Measurements from ENCODE around the gene C8B.

- TF ChIP-seq POLR2AphosphoS5 (IDR thresholded peaks at IDR 0.05) (no peak), CTCF (IDR thresholded peaks at IDR 0.05) (no peak), POLR2A (IDR thresholded peaks at IDR 0.05) (no peak)
These were observed 40.6 kb downstream of the C8B start for GRCh38 chr1:56925193-56925592.

Measured in prostate gland (tissue), 2 donors.